Measurements from ENCODE around the gene TRAPPC2. TPM values are rescaled to one million over a fixed set of nuclear protein-coding genes. Genes with fewer than 3 reads are reported as not detected.

The TRAPPC2 gene
- polyA plus RNA-seq, 1 experiment = 11.1 TPM

GRCh38 chrX:13752141-13752540, 17.7 kb upstream of the TRAPPC2 start:
- POLR2A ChIA-PET = no interaction called here
- CTCF ChIA-PET = interaction anchor here (1.8 to 3.7 kb wide), 2 partner anchors 93 to 245 kb away, joined by 4 to 19 read pairs; no protein-coding TSS in a partner anchor
- no peaks in the 10 kb centered on the region for H3K9me3 ChIP-seq (ENCODE audit: control insufficient read depth, insufficient read depth, low read length)

GRCh38 chrX:13750812-13751211, 16.4 kb upstream of the TRAPPC2 start:
- TF ChIP-seq CTCF (IDR thresholded peaks at IDR 0.05; ENCODE audit: low read depth, low read length) = no peak
- ChIA-PET POLR2A (no interaction called here), CTCF (interaction anchor here (0.6 to 3.7 kb wide), 8 partner anchors 11 to 1552 kb away, joined by 3 to 19 read pairs (median 4); no protein-coding TSS in a partner anchor)
- DNase-seq (ENCODE audit: low read depth, low spot score) = no peak
- Histone ChIP-seq H3K27ac (ENCODE audit: low read depth, low read length) (no peak overlapping the region), H3K27me3 (ENCODE audit: control insufficient read depth, insufficient read depth, low read length) (no peaks in the 10 kb centered on the region), H3K4me3 (ENCODE audit: low read depth, low read length) (no peak overlapping the region), H3K9me3 (ENCODE audit: control insufficient read depth, insufficient read depth, low read length) (no peaks in the 10 kb centered on the region)

More at GRCh38 chrX:13752141-13752540, 17.7 kb upstream of the TRAPPC2 start:
- no peak overlapping the region for H3K27ac ChIP-seq (ENCODE audit: low read depth, low read length)
- no peak for DNase-seq (ENCODE audit: low read depth, low spot score)
- H3K4me3 ChIP-seq (ENCODE audit: low read depth, low read length) = no peak overlapping the region
- H3K27me3 ChIP-seq (ENCODE audit: control insufficient read depth, insufficient read depth, low read length) = no peaks in the 10 kb centered on the region
- TF ChIP-seq CTCF (IDR thresholded peaks at IDR 0.05; ENCODE audit: low read depth, low read length) = no peak

GRCh38 chrX:13750204-13750603, 15.8 kb upstream of the TRAPPC2 start:
- H3K9me3 ChIP-seq (ENCODE audit: control insufficient read depth, insufficient read depth, low read length) = no peaks in the 10 kb centered on the region
- ChIA-PET POLR2A (no interaction called here), CTCF (interaction anchor here (0.6 to 3.7 kb wide), 7 partner anchors 12 to 282 kb away, joined by 3 to 19 read pairs (median 5); no protein-coding TSS in a partner anchor)
- no peak overlapping the region for H3K4me3 ChIP-seq (ENCODE audit: low read depth, low read length)
- no peaks in the 10 kb centered on the region for H3K27me3 ChIP-seq (ENCODE audit: control insufficient read depth, insufficient read depth, low read length)
- no peak overlapping the region for H3K27ac ChIP-seq (ENCODE audit: low read depth, low read length)
- DNase-seq (ENCODE audit: low read depth, low spot score) = no peak
- peak; percentile 47 for TF ChIP-seq CTCF (IDR thresholded peaks at IDR 0.05; ENCODE audit: low read depth, low read length)

- Histone ChIP-seq H3K4me3 (ENCODE audit: low read depth, low read length) (no peak overlapping the region), H3K27ac (ENCODE audit: low read depth, low read length) (no peak overlapping the region), H3K27me3 (ENCODE audit: control insufficient read depth, insufficient read depth, low read length) (no peaks in the 10 kb centered on the region), H3K9me3 (ENCODE audit: control insufficient read depth, insufficient read depth, low read length) (no peaks in the 10 kb centered on the region)
- no peak for TF ChIP-seq CTCF (IDR thresholded peaks at IDR 0.05; ENCODE audit: low read depth, low read length)
- DNase-seq (ENCODE audit: low read depth, low spot score) = no peak
- ChIA-PET CTCF (interaction anchor here (1.7 to 3.5 kb wide), 3 partner anchors 10 to 241 kb away, joined by 4 to 26 read pairs (median 7); no protein-coding TSS in a partner anchor), POLR2A (interaction anchor here (0.7 kb wide), 1 partner anchor 82 kb away, joined by 3 read pairs; no protein-coding TSS in a partner anchor)
Measured at GRCh38 chrX:13748486-13748885, 14.1 kb upstream of the TRAPPC2 start.

GRCh38 chrX:13747836-13748235, 13.4 kb upstream of the TRAPPC2 start:
- Histone ChIP-seq H3K9me3 (ENCODE audit: control insufficient read depth, insufficient read depth, low read length) (no peaks in the 10 kb centered on the region), H3K27me3 (ENCODE audit: control insufficient read depth, insufficient read depth, low read length) (no peaks in the 10 kb centered on the region), H3K4me3 (ENCODE audit: low read depth, low read length) (no peak overlapping the region), H3K27ac (ENCODE audit: low read depth, low read length) (no peak overlapping the region)
- peak; percentile 29 for DNase-seq (ENCODE audit: low read depth, low spot score)
- ChIA-PET POLR2A (no interaction called here), CTCF (interaction anchor here (0.7 to 3.5 kb wide), 4 partner anchors 9 to 240 kb away, joined by 3 to 26 read pairs (median 6); no protein-coding TSS in a partner anchor)
- peak; percentile 60 for TF ChIP-seq CTCF (IDR thresholded peaks at IDR 0.05; ENCODE audit: low read depth, low read length)

Measured in AG04450 (cell line).